ENCODE data around the gene TMOD1. TPM values are rescaled to one million over a fixed set of nuclear protein-coding genes. Genes with fewer than 3 reads are reported as not detected.

Gene TMOD1
- total RNA-seq, 1 experiment from 2014 or later, result 2.2 TPM

DNA sequence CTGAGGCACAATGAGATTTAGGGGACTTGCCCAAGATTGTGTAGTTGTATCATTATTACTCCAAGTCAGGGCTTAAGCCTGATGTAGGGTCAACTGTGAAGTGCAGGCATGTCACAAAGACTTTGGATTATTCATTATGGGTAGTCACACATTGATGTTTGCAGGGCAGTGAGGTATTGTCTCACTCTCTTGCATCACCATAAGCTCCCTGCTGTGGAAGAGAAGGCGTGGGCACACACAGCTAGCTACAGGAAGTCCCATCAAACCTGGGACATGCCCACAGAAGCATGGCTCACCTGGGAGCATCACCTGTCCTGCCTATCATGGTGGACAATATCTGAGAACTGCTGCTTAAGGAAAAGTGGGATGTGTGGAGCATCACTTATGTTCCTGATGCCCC is 42.1 kb downstream of the TMOD1 start:
- no peak for DNase-seq (ENCODE audit: extremely low read depth, low read depth)

DNA sequence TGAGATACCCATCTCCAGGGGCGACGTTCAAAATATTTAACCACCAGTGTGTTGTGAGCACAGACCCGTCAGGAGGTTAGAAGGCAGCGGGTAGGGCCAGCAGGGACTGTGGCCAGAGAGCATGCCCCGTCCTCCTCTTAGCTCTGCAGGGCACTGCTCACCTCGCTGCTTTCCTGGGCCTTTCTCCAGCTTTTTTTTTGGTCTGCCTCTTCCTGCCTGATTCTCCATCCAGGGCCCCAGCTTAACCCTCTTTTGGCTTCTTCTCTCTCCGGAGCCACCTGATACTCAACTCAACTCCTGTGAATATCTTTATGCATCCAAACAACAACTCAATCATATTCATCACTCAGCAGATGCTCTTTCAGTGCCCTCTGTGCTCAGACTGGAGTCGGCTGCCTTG is 44.0 kb downstream of the TMOD1 start:
- no peak for DNase-seq (ENCODE audit: extremely low read depth, low read depth)

DNA sequence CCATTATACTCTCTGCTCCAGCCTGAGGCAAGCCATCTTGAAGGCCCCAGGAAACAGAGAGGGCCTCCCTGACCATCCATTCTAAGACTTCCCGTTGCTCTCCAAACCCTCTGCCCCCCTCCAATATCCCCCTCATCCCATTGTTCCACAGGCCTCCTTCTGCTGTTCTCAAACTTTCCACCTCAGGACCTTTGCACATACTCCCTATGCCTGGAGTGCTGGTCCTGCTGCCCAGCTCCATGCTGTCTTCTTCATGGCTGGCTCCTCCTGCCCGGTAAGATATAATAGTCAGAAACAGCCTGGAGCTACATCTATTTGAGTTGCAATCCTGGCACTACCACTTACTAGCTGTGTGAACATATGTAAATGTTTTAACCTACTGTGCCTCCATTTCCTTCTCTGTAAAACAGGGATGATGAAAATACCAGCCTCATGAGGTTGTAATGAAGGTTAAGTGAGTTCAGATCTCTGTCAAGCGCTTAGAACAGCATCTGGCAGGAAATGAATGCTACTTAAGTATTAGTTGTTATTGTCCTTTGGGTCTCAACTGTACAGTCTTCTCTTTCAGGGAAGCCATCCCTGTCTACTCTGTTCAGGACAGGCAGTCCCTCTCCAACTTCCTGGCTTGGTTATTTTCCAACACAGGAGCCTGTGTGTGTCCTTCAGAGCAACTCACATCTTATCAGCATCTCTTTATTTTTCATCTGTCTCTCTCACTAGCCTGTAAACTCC is 45.8 kb downstream of the TMOD1 start:
- no peak for DNase-seq (ENCODE audit: extremely low read depth, low read depth)

DNA sequence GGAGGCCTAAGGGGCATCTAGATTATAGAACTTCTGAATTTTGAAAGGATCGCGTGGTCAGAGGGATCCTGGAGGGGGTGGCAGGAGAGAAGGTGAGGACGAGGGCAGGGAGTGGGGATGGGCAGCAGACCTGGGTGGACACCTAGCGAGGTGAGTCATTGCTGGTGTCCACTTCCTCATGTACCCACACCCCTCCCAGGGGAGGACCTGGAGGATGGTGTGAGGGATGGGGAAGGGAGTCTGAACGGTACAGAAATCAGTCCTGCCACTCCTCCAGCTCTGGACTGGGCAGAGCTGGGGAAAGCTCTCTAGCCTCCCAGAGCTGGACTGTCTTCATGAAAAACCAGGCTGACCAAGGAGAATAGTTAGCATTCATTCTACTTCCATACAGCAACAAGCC is 46.9 kb downstream of the TMOD1 start:
- no peak for DNase-seq (ENCODE audit: extremely low read depth, low read depth)

DNA sequence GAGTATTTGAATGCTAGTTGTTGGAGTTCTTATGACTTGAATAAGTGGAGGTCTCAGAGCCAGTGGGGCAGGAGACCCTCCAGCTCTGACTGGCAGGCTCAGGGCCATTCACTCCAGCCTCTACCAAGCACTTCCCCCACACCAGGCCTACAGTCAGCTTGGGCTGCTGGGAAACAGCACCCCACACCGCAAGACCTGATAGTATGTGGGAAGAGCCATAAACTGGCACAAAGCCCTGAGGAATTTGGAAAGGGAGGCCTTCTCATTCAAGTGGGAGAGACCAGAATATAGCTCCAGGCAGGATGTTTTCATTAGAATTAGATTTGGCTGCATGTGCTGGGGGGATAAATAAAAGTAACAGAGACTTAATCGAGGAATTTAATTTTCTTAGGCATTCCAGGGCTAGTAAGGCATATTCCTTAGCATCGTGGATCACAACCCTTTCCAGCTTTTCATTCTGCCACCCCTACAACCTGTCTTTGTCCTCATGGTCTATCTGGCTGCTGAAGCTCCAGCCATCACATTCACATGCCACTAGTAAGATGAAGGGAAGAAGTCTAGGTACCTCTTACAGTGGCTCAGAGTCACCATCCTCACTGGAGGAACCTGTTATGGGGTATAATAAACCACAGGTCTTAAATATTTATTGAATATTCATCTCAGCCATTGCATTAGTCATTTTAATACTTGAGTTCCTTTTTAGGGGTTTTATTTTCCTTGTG is 47.5 kb downstream of the TMOD1 start:
- no peak for DNase-seq (ENCODE audit: extremely low read depth, low read depth)

DNA sequence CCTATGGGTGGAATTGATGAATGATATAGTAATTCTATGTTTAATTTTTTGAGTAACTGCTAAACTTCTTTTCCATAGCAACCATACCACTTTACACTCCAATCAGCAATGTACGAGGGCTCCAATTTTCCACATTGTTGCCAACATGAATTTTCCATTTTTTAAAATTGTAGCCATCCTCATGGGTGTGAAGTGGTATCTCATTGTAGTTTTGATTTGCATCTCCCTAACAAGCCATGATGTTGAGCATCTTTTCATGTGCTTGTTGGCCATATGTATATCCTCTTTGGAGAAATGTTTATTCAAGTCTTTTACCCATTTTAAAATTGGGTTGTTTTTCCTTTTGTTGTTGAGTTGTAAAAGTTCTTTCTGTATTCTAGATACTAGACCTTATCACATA is 48.9 kb downstream of the TMOD1 start:
- no peak for DNase-seq (ENCODE audit: extremely low read depth, low read depth)

DNA sequence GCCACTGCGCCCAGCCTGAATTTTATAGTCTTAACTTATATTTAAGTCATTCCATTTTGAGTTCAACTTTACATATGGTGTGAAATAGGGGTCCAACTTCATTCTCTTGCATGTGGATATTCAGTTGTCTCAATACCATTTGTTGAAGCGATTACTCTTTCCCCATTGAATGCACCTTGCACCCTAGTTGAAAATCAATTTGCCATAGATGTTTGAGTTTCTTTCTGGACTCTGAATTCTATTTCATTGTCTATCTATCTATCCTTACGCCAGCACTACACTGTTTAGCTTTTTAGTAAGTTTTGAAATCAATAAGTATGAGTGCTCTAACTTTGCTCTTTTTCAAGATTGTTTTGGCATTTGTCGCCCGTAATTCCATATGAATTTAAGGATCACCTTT is 49.8 kb downstream of the TMOD1 start:
- no peak for DNase-seq (ENCODE audit: extremely low read depth, low read depth)

DNA sequence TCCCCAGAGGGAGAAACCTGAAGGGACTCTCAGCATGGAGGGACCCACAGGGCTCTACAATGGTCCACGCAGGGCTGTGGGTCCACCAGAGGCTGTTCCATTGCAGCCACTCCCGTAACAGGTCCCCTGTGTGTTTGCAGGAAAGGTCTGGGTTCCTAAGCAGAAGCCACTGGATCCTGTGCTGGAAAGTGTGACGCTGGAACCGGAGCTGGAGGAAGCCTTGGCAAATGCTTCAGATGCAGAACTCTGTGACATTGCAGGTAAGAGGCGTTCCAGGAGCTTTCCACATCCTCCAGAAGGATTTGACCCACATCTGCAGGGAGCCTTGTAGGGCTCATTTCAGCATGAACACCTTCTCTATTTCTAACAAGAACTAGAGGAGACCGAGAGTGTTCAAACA is 51.7 kb downstream of the TMOD1 start:
- DNase-seq (ENCODE audit: extremely low read depth, low read depth), result no peak

DNA sequence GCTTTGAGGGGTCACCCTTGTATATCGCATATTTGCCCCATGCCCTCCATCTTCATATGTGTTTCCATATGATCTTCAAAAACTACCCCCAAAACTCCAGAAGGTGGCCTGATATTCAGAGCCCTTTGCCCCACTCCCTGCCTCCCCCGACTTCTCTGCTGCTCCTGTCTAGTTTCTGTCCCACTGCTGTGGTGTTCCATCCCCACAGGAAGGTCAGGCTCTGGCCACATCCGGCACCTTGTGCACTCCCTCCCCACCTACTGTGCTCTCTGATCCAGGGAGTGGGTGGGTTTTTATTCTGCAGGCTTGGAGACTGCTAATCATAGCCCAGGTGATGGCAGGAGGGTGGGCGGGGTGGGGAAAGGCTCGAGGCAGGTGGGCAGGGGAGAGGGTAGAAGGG is 52.4 kb downstream of the TMOD1 start:
- no peak for DNase-seq (ENCODE audit: extremely low read depth, low read depth)

DNA sequence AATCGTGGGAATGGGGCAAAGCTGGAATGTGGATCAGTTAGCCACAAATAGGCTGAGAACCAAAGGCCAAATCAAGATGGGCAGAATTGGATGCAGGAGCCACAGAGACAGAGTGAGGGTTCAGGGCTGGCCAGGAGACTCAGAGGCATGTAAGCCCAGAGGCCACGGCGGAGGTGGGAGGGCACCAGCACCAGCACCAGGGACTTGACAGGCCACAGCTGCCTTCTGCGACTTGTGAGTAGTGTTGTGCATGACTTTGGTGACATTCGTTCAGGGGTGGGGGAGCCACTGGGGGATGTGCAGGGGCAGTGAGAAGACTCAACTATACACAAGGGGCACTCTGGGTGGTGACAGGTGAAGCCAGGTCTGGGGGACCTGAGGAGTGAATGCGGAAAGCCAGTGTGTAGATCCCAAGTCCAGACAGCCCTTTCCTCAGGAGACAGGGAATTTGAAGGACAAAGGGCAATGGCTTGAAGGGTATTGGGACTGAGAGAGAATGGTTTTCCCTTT is 53.2 kb downstream of the TMOD1 start:
- DNase-seq (ENCODE audit: extremely low read depth, low read depth), result no peak

DNA sequence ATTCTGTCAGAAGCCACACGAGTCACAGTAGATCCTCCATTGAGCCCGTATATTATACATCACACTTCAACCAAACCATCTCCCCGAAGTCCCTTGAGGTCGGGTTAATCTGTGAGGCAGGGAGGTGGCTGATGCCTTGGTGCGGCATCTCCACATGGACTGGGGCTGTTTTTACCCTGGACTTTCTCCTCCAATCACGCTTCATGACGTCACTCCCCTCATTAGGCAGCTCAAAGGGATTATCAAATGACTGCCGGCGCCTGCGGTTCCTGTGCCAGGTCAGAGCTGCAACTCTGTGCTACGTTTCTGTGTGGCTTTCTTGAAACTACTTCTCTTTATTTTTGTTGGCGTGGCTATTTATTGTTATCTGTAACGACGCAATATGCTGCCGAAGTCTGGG is 53.7 kb downstream of the TMOD1 start:
- DNase-seq (ENCODE audit: extremely low read depth, low read depth), result no peak

DNA sequence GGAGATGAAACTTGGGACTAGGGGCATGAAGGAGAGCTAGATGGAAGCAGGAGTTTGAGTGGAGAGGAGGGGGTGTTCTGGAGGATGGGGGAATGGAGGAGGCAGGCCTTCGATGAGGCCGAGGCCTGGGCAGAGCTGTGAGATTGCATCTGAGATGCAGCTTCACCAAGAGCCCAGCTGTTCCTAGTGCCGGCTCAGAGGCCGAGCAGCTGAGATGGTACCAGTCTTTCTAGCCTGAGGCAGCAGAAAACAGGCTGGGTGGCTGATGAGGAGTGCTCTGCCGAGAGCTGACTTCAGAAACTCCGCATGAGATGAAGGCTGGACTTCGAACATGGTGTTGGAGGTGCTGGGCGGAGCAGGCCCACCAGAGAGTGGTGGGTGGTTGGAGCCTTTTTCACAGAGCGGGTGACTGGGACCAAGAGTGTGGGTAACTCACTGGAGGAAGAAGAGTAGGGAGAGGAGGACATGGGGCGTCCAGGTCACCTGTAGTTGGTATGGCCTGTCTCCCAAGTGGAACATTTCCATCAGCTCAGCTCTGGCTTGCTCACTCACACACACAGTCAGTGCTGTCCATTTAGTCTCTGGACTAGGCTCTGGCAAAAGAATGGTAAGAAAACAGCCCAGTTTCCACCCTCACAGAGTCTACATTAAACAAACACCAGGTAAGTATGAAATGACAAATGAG is 54.7 kb downstream of the TMOD1 start:
- no peak for DNase-seq (ENCODE audit: extremely low read depth, low read depth)

DNA sequence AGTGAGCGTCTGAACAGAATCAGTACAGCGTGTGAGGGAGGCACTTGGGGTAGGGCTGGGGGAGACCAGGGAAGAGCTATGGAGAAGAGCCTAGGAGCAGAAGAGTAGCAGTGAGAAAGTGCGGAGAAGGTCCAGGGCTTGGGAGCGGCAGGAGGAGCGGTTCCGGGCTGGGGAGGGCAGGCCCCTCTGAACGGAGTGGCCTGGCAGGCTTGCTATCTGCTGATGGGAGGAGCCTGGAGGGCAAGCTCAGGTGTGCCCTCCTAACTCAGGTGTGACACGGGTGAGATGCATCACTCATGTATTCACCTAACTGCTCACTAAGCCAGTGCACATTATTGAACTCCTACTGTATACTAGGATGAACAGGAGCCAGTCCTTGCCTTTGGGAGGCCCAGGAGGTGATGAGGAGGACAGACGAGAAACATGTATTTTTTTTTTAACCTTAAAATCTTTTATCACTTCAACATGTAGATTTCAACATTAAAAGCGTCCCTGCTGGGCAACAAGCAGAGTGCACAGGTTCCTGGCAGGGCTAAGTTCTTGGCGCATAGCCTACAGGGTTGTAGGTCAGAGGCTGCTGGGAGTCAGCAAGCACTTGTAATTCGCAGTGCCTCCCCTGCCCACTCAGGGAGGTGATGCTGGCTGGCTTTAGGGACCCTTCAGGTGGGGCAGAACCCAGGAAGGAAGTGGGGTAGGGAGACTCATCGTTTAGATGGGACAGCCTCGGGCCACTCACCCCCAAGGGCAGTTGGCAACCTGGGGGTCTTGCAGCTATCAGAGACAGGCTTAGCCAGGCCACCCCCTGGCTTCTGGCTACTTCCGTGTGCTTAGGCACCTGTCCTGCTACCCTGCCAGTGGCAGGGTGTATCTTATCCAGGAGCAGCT is 55.5 kb downstream of the TMOD1 start:
- no peak for DNase-seq (ENCODE audit: extremely low read depth, low read depth)

DNA sequence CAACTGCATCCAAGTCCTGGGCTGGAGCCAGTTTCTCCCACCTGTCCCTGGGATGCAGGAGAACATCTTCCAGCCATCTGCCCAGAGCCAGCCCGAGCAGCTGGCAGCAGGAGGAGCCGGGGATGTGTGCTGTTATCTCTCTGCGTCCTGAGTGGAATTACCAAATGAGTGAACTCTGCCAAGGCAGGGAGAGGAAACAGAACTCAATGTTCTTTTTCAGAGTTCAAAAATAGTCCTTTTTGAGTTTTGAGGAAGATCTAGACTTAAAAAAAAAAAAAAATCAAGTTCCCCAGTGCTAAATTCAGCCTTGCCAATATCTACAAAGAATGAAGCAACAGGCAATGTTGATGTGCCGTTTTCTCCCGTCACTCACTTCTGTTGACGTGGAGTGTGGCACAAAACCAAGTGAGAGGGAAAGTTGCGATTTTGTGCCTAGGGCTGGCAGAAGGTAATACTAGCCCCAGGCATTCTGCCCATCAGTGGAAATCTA is 56.2 kb downstream of the TMOD1 start:
- DNase-seq (ENCODE audit: extremely low read depth, low read depth), result no peak

DNA sequence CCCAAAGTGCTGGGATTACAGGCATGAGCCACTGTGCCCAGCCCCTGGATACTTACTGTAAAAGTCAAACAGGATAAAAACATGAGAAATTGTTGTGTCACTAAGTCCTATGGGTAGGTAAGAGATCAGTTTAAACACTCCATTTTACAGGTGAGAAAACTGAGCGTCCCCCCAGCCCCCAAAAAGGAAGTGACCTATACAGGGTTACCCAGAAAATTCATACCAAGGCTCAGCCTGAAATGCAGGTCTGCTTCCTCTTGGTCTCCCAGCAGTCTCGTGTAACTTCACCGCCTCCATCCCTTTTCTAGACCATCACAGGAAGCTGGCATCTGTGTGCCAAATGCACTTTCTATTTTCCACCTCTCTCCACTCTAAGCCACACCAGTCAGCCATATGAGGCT is 57.2 kb downstream of the TMOD1 start:
- no peak for DNase-seq (ENCODE audit: extremely low read depth, low read depth)

DNA sequence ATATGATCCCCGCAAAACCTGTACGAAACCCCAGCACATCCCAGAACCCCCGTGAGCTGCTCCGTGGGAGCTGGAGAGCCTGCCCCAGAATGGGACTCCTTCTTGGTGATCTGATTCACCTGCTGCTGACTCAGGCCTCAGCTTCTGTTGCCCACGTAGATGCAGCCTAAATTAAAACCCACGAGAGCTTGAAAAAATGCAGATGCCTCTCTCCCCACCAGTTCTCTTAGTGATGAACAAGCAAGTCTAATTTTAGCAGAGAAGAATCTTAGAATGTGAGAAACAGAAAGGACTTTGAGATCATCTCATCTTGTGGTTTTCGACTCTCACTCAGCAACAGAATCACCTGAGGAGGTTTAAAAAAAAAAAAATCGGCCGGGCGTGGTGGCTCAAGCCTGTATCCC is 57.6 kb downstream of the TMOD1 start:
- DNase-seq (ENCODE audit: extremely low read depth, low read depth), result no peak

DNA sequence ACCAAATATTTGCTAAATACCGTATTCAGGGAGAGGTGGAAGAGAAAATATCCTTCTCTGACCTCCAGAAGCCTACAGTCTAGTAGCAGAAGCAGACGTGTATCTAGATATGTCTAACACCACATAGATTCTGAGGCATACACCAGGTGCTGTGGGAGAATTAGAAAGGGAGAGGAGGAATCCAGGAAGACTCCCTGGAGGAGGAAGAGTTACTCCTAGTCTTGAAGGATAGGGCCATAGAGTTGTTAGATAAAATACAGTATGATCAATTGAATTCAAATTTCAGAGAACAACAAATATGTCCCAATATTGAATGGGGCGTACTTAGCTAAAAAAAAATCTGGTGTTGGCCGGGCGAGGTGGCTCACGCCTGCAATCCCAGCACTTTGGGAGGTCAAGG is 58.7 kb downstream of the TMOD1 start:
- DNase-seq (ENCODE audit: extremely low read depth, low read depth), result no peak

DNA sequence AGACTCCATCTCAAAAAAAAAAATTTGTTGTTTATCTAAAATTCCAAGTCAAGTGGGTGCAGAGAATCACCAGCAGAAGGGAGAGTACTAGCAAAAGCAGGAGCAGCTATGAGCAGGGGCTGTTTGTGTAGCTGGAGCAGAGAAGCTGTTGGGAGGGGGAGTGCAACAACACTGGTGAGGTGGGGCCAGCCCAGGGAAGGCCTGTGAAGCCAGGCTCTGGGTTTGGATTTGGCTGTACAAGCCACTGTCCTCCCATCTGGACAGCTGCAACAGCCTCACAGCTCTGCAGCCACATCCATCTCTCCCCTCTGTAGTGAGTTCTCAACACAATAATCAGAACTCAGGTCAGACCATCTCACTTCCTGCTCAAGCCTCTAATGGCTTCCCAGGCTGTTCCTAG is 59.4 kb downstream of the TMOD1 start:
- DNase-seq (ENCODE audit: extremely low read depth, low read depth), result no peak

DNA sequence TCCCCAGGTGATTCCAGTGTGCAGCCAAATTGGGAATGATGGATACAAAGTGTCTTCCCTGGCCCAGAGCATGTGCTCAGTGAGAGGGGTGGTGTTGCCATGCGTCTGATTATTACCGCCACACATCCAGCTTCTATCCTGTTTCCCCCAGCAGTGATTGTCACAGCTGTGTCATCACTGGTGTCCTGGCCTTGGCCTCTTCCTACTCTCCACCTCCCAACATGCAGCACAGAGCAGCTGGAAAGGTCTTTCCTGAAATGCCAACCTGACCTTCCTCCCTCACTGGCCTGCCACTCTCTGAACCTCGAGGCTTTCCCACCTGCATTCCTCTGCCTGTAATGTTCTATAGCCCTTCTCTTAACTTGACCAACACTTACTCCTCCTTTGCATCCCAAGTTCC is 60.0 kb downstream of the TMOD1 start:
- no peak for DNase-seq (ENCODE audit: extremely low read depth, low read depth)

DNA sequence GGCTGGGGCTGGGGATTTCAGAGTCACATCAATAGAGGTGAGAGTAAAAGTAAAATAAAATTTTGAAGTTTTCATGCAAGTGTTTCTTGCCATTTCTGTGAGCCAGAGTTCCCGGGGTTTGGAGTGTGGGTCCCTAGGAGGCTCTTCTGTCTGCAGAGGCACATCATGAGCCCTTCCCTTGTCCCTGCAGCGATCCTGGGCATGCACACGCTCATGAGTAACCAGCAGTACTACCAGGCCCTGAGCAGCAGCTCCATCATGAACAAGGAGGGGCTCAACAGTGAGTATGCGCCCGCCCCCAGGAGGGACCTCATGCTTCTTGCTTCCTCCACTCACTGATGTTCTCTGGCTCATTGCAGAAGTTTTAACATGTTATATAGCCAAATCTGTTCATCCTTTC is 61.1 kb downstream of the TMOD1 start:
- DNase-seq (ENCODE audit: extremely low read depth, low read depth), result no peak
